Stimulated activated CD8-positive, alpha-beta memory T cell treated with anti-CD3 and anti-CD28 coated beads, Interleukin-2, amount 100 ng/mL, for 1 hour (primary cell): ENCODE measurements around the gene EHBP1.

ENCODE experiments used
- DNase-seq, 2 donors: peaks; one replicate each; pipeline ENCODE4 v3.0.0-alpha.2; 2020; ENCODE audit warnings: low read depth in 2 of 2

The EHBP1 gene

DNA sequence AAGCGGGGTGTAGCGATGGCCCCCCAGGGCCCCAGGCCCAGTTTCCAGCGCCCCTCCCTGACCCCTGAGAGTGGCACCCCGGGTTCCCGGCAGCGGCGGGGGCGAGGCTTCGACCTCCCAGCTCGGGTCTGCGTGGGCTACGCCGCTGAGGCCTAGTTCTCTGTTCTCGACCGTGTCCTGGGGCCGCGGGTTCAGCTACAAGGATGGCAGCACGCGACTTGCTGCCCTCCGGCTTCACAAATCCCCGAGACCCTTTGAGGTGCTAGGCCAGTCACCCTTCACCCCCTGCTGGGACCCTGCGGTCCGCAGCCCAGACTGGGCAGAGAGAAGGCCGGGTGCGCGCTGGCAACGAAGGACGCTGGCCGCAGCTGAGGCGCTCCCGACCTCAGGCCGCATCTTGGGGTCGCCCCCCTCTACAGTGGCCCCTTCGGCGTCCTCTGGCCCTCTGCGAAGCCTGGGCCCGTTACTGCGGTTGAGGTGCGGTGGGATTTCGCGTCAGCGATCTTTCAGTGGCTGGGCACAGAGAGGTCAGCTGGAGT lies 346.4 kb downstream of the EHBP1 start:
- DNase-seq, result no peak

DNA sequence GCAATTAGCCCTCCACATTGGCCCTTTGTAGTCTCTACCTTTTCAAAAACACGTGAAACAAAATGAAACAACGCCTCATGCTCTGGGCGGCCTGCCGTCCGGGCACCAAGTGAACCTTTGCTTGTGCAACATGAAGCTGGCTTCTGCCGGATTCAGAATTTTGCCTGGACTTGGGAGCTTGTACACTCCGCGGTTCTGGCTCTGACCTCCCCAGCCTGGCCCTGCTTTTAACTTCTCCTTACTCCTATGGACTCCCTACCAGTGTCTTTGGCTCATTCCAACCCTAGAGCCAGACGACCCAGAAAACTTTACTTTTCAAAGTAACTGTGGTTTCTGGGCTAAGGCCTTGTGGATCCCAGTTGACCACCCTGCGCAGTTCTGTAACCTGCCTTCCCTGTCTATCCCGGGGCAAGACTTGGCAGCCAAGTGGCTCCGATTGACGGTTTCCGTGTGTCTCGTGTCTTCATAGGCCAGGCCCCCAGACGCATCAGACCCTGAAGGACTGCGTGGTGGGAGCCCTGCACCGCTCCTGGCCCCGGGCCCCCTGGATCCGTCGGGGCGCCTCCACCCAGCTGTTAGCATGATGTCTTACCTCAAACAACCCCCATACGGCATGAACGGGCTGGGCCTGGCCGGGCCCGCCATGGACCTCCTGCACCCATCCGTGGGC lies 347.0 kb downstream of the EHBP1 start:
- no peak for DNase-seq

DNA sequence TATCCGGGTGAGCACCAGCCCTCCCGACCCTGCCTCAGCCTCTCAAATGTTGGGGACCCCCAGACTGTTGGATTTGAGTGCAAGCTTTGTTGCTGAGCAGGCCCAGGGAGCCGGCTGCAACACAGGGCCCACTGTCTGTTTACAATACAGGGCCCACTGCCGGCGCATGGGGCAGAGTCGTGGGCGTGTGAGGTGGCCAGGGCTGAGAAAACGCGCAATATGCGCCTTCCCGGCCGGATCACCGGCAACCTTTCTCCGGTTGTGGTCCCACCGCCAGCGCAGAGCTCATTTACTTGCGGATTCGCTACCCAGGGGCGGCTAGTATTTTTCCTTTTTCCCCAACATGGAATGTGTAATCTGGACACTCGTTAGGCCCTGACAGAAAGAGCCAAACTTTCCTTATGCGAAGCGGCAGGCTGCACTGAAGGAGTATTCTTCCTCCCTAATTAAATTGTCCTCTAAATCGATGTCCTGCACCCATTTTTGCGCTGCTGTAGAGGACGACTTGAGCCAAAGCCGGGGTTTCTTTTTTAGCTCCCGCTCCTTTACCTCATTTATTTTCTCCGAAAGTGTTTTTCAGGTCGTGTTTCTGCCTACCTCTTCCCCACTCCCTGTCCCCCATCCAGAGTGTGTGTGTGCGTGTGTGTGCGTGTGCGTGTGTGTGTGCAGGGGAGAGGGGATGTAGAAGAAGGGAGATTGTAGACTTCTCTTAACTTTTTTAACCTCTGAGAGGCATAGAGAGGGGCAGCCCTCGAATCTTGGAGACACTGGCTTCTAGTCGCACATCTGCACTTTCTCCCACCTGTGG lies 347.8 kb downstream of the EHBP1 start:
- no peak for DNase-seq

DNA sequence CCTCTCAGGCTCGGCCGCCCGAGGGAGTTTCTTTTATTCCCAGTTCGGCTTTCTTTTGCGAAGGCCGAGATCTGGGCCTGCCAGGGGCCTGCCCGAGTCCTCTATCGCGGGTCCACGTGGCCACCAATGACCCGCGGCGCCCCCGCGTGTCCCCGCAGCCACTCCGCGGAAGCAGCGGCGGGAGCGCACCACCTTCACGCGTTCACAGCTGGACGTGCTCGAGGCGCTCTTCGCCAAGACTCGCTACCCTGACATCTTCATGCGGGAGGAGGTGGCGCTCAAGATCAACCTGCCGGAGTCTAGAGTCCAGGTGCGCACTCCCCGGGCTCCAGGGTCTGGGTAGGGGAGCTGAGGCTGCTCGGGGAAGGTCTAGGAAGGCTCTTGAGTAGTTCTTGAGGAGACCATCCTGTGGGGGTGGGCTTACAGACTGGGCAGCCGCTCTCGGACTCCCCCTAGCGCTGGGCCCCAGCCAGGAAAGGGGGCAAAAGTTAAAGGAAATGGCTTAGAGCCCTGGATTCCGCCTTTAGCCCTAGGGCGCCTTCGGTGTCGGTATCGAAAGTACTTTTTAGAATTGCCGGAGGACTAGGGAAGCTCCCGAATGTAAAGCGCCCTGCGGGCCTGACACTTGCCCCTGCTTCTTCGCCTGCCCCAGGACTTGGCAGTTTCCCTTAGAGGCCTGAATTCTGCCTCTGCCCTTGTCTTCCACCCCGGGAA lies 348.5 kb downstream of the EHBP1 start:
- no peak for DNase-seq

DNA sequence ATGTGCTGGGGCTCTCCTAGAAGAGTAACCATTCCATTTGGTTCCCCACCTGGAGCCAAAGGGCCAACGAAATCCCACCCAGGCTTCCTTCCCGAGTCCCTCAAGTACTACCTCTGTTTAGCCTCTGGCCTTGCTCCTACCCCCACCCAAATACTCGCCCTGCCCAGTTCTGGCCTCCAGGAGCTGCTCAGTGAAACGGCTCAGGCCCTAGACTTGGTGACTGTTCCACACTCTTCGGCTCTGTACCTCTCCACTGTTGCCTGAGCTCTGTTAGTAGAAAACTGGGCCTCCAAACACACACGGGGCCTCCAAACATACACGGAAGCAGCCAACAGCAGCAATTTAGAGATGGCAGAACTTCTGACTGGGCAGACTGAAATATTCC lies 349.3 kb downstream of the EHBP1 start:
- no peak for DNase-seq

DNA sequence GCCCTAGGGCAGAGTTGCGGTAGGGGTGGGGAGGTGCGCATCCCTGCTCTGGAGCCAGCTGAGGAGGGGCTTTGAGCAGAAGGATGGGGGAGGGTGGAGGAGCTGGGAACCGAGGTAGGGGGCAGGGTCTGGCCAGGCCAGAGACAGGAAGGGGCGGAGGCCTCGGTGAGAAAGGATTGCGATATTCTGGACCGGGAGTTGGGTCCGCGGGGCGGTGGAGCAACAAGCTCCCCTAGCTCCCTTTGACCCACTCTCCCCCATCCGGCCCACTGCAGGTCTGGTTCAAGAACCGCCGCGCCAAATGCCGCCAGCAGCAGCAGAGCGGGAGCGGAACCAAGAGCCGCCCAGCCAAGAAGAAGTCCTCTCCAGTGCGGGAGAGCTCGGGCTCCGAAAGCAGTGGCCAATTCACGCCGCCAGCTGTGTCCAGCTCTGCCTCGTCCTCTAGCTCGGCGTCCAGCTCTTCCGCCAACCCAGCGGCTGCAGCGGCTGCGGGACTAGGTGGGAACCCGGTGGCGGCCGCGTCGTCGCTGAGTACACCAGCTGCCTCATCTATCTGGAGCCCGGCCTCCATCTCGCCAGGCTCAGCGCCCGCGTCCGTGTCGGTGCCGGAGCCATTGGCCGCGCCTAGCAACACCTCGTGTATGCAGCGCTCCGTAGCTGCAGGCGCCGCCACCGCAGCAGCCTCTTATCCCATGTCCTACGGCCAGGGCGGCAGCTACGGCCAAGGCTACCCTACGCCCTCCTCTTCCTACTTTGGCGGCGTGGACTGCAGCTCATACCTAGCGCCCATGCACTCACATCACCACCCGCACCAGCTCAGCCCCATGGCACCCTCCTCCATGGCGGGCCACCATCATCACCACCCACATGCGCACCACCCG lies 350.0 kb downstream of the EHBP1 start:
- DNase-seq, result no peak

DNA sequence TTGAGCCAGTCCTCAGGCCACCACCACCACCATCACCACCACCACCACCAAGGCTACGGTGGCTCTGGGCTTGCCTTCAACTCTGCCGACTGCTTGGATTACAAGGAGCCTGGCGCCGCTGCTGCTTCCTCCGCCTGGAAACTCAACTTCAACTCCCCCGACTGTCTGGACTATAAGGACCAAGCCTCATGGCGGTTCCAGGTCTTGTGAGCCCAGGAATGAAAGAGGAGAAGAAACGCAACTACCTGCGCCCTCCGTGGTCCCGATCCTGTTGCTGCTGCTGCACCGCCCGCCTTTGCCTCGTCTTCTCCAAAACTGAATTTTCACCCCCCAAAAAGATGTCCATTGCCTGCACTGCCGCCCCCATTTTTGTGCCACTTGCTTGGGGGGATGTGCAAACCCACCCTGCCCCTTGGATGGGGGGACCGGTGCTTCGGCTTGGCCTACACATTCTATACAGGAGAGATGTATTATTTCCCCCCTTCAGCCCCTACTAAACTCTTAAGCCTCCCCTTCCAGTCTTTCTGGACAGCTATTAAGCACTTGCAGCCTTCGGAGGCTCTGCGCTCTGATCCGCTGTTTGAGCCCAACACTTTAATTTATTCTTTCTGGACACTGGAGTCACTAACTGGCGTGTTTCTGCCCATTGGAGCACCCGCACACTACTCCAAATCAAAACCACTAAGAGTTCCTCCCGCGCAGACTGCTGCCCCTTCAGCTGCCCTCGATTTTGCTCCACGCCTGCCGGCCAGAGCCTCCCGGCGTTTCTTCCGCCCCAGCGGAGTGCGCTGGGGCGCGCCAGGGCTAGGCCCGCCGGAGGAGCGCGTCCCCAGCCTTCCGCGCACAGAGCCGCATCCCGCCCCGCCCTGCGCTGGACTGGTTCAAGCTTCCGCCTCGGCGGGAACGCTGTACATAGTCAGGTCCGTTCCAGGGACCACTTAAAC lies 350.9 kb downstream of the EHBP1 start:
- DNase-seq, result no peak

DNA sequence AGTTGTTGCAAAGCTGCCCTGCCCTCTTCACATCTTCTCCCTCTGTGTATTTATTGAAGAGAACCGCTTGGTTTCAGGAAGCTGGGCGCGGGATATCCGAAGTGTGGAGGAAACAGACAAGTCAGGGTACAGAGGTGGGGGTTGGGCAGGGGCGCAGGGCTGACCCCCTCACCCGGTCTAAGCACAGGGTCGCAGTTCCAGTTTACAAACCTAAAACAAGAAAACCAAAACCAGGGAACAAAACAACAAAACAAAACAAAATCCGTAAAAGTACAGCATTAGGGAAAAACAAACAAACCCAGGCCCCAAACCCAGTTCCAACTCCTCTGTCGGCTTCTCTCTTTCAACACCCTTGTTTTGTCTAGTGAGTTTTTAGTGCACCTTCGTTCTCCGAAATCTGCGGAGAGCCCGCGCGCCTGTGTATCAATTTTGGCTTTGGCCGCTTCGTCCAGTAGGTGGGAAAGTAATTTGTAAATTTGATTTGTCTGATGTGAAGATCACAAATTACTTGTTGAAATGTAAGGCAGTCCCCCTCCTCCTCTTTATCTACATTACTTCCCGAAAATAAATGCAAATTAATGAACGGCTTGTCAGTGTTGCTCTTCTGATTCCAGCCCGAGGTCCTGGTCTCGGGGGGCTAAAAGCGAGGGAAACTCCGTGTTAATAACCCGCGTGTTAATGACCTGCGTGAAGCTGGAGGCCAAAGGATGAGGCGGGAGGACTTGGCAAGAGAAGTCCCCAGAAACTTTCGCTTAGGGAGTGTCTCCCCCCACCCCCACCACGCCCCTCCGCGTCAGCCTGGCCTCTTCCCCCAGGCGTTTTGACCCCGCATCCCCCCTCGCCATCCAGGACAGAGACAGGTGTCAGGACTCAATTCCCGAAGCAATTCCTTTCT lies 352.0 kb downstream of the EHBP1 start:
- no peak for DNase-seq

DNA sequence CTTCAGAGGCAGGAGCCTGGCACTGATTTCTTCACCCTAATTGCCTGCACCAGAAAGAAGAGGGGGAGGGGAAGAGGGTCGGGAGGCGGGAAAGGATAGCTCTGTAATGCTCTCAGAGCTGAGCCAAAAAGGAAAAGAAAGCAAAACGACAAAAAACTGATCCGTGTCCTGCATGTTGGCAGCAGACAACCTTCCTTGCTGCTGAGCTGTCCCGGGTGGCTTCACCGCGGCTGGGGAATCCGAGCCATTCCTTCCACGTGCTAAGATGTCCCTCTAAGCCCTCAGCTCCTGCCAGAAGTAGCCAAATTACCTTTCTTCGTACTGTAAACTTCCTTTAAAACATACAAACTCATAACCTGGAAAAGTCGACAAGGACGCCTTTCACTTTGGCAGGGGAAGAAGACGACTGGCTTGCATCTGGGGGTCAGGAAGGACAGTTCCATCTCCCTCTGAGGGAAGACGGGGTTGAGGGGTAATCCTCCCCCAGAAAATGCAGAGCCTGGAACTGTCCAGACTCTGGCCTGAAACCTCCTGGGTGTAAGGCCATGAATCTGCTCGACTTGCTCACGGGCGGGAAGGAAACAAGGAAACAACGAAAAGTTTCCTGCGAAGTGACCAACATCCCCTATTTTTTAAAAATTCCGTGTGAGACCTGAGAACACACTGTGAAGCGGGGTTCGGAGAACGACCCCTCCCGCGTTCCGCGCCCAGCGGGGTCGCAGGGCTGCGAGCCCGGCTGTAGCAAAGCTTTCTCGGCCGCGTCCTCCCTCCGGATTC lies 352.8 kb downstream of the EHBP1 start:
- no peak for DNase-seq

DNA sequence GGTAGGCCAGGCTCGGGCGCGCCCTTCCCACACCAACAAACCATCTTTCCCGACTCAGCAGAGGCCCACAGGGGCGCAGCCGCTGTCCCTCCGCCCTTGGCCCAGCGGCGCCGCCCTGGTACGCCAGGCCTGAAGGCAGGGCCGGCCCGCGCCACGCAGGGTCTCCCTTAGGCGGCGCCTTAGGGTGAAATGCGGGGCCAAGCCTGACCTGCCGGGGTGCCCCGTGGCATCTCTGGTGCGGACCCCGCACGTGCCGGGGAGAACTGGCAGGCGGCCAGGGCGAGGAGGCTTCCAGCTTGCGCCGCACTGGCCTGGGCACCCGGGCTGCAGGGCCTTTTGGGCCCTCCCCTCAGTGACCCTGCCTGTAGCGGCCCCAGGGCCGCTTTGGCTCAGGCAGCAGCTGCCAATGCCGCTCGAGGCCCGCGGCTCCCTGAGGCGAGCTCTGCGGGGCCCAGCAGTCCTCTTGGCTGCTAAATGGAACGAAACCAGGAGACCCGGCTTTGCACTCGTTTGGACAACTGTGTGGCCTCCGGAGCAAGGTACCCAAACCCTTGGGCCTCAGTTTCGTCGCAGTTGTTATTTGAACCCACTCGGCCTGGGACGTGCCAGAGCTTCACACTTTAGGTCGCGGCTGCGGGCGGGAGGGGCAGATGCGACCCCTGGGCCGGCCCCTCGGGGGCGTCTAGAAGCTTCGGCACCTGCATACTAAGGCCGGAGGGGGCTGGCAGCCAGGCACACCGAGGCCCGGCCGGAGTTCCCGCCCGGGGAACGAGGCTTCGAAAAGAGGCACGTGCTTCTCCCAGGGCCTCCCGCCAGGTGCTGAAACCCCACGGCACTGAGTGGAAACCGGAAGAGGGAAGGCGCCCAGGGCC lies 353.6 kb downstream of the EHBP1 start:
- no peak for DNase-seq

DNA sequence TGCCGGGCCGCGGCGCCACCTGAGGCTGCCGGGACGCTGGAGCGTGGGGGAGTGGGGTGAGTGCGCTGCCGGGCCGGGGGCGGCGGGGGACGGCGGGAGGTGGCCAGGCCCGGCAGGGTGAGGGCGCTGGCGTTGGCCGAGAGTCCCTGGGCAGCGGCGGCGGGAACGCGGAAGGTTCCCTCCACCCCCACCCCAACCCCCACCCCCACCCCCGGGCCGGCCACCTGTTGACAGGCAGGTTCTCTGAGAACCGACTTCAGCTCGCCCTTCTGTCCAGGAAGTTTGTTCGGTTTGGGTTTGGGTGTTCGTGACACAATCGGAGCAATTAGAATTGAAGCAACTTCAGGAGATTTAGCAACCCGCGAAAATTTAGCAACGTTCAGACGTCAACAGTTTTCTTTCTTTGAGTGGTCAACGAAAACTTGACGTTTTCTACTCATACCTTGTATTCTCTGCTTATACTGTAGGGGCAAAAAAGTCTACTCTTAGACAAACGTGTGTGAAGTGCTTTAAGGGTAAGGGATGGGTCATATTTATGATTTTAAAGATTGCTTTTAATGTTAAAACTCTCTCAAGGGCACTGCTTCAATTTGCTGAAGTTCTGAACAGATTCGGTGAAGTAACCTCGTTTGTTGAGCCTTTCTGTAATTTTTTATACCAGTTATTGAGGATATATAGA lies 354.4 kb downstream of the EHBP1 start:
- no peak for DNase-seq

DNA sequence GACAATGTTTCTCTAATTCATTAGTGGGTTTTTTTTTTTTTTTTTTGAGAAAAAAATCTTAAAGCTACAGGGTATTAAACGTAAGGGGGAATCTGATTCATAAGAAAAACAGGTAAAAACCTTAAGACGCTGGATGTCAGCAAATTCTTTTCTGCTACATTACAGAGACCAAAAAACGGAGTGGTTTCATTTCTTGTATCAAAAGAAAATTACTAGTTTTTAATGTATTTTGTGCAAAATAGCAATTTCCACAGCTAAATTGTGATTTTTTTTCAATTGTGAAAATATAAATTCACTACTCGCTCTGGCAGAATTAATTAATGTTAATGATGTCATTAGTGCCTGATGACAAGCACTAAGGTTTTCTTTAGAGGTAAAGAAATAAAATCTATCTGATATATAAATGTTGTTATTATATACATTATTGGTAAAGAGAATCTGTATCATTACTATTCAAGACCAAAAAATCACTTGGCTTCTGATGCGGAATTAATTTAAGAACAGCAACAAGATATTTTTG lies 355.0 kb downstream of the EHBP1 start:
- DNase-seq, result no peak

DNA sequence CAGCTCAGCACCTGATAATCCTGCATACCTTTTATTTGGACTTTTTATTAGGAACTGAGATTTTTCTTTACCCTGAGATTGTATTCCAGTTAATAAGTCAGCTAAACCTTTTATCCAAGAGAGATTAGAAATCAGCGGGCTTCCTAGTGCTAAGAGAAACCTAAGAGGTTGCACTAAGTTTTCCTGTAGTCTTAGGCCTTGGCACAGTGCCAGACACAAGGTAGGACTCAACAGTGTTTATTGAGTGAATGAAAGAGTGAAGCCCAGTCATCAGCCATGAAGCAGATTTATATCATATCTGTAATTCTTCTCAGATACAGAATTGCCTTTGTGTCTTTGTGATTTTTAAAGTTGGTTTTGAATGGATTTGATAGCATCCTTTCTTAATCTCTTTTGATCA lies 358.7 kb downstream of the EHBP1 start:
- no peak for DNase-seq

DNA sequence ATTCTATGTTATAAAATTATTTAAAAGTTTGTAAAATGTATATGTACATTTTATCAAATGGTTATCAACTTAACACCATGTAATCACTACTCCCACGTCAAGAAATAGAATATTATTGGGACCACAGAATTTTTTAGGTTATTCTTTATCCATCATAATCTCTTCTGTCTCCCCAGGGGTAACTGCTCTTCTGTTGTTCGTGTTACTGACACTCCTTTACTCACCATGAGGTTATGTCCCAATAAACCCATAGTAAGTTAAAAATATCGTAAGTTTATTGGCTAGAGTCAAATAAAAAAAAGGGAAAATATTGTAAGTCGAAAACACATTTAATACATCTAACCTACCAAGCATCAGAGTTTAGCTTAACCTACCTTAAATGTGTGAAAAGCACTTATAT lies 359.1 kb downstream of the EHBP1 start:
- DNase-seq, result no peak

DNA sequence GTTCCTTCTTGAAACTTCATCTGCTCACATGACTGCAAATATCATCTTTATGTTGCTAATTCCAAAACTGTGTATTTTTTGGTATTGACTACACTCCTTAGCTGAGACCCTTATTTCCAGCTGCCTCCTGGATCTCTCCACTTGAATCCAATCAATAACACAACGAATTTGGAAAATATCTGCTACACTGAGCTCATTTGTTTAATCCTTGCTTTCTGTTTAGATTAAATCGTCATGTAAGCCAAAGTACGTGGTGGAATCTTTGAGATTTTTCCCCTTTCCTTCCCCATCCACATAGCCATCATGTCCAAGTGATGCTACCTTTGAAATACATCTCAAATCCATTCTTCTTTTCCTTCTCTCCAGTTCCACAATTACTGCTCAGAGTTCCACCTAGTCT lies 360.8 kb downstream of the EHBP1 start:
- DNase-seq, result no peak

DNA sequence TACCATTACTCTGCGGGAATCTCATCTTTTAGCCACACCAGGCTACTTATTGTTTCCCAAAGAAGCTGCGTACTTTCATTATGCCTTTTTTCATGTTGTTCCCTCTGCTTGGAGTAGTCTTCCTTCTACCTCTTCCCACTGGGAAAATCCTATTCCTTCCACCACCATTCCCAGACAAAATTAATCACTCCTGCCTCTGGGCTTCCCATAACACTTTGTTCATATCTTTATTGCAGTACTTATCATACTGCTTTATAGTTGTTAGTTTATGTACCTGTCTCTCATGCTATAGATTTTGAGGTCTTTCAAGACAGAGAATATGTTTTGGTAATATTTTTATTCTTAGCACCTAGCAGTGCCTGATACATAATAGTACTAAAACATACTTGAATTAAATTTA lies 361.3 kb downstream of the EHBP1 start:
- no peak for DNase-seq

DNA sequence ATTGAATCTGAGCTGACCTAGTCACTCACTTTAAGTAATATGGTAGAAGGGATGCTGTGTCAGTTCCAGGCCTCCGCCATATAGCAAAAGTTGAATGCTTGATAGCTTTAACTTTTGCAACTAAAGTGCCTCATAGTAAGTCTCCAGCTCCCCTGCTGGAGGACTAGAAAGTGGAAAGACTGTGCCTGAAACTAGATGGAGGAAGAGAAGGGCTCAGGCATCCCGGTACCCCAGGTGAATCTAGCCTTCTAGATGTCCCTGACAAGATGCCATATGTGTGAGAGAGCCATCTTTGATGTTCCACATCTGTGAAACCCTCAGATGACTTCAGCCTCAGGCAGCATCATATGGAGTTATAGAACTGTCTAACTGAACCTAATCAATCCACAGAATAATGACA lies 366.2 kb downstream of the EHBP1 start:
- DNase-seq, result no peak
